GM13976 (cell line): ENCODE data around the gene ASTN2.
A peak's percentile ranks its signal among the peaks of the same experiment; 100 is the strongest.

Source experiments
- DNase-seq: peaks from one replicate; pipeline ENCODE4 v3.0.0; 2012; ENCODE audit warnings: low spot score
- in situ Hi-C: fragments of 300-500 bp; cut with MboI; formaldehyde crosslinking; loops from one replicate; pipeline ENCODE4 v1.12.0; 2022; ENCODE audit warnings: low sequenced_read_pairs, mixed read lengths, inconsistent platforms; ENCODE audit not compliant: unreplicated experiment
- TF ChIP-seq, protein P1 (sequence below): IDR thresholded peaks from 2 replicates; pipeline ENCODE4 v1.5.1; 2012; ENCODE audit warnings: borderline replicate concordance, mild to moderate bottlenecking; ENCODE audit not compliant: insufficient read depth; ENCODE audit errors: extremely low read depth, missing control alignments, control extremely low read depth

The ASTN2 gene

DNA sequence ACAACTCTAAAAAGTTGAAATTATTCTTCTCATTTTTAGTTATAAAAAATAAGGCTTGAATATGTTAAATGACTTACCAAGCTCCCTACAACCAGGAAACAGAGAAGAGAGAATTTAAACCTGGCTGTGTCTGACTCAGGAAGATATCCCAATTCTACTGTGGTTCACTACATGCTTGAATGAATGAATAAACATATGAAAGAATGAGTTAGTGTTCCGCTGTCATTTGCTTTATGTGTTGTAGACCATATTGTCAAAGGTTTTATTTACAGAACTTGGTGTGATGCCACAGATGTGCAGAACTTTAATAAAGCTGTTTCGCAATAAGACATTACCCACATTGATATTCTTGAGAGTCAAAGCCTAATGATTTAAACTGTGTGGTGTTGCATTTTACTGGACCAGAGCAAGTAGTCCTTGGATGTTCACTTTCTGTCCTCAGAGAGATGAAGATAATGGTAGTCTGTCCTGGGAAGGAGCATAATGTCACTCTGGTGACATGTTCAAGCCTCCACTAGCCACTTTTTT is 414.6 kb downstream of the ASTN2 start:
- TF ChIP-seq, protein P1, sequence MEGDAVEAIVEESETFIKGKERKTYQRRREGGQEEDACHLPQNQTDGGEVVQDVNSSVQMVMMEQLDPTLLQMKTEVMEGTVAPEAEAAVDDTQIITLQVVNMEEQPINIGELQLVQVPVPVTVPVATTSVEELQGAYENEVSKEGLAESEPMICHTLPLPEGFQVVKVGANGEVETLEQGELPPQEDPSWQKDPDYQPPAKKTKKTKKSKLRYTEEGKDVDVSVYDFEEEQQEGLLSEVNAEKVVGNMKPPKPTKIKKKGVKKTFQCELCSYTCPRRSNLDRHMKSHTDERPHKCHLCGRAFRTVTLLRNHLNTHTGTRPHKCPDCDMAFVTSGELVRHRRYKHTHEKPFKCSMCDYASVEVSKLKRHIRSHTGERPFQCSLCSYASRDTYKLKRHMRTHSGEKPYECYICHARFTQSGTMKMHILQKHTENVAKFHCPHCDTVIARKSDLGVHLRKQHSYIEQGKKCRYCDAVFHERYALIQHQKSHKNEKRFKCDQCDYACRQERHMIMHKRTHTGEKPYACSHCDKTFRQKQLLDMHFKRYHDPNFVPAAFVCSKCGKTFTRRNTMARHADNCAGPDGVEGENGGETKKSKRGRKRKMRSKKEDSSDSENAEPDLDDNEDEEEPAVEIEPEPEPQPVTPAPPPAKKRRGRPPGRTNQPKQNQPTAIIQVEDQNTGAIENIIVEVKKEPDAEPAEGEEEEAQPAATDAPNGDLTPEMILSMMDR = no peak
- no peak for DNase-seq
- in situ Hi-C loops = no loop called here

DNA sequence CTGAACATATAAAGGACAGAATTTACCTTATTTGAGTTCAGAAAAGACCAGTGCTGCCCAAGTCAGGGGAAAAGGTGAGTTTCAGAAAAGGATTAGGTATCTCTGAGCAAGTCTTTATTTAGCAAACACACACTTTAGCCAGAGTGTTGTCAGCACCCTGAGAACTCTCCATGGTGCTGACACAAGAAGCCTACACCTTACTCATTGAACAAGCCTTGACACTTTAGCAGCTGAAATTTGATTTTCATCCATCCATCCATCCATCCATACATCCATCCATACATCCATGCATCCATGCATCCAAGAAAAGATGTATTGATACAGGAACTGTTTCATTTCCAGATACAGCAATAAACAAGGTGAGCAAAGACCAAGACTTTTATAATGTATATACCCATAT is 416.6 kb downstream of the ASTN2 start:
- TF ChIP-seq, protein P1 = no peak
- DNase-seq = peak; percentile 36
- in situ Hi-C loops = no loop called here

DNA sequence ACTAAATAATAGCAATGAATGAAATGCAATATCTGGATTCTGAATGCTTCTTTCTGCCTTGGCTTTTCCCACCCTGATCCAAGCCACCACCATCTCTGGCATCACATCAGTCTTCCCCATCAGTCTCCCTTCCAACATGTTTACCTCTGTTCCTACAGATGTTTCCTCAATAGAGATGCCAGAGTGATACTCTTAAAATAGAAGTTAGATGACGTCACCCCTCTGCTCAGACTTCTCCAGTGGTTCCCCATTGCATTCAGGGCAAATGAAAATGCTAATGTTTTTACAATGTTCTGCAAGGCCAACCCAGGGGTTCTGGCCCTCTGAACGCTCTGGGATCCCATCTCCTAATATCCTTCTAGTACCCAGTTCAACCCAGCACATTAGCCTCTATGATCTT is 422.0 kb downstream of the ASTN2 start:
- in situ Hi-C loops = no loop called here
- TF ChIP-seq, protein P1 = no peak
- DNase-seq = no peak

DNA sequence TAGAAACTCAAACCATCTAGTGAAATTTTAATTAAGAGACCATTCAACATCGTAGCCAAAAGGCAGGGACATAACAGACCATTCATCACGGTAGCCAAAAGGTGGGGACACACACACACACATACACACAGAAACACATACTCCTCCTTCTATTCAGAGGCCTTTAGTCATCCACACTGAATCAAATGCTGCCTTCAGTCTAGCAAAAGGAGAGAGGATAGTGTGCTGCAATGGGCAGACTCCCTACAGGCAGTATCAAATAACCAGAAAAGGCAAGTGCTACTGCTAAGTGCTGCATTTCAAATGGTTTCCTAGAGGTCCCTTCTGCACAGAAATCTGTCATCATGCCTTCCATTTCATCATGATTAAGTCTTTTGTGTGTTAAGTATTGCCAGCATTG is 423.8 kb downstream of the ASTN2 start:
- in situ Hi-C loops = no loop called here

DNA sequence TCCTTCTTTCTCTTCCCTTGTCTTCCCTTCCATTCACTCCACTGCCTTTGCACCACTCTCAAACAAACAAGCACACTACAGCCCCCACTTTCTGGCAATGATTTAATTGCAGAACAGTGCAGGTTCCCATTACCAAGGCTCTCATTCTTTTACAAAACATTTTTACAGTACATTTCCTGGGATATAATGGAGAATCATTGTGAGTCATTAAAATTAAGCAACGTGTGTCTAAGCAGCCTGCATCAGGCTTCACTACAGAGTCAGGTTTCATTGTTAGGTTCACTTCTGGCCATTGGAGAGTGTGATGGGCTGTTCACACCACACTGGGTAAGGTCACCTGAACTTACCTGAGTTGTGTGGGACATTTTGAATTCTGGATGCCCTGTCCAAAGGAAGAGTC is 424.3 kb downstream of the ASTN2 start:
- TF ChIP-seq, protein P1 = no peak
- in situ Hi-C loops = no loop called here
- no peak for DNase-seq

More for the DNA sequence above, 423.8 kb downstream of the ASTN2 start:
- no peak for DNase-seq
- TF ChIP-seq, protein P1 = no peak

DNA sequence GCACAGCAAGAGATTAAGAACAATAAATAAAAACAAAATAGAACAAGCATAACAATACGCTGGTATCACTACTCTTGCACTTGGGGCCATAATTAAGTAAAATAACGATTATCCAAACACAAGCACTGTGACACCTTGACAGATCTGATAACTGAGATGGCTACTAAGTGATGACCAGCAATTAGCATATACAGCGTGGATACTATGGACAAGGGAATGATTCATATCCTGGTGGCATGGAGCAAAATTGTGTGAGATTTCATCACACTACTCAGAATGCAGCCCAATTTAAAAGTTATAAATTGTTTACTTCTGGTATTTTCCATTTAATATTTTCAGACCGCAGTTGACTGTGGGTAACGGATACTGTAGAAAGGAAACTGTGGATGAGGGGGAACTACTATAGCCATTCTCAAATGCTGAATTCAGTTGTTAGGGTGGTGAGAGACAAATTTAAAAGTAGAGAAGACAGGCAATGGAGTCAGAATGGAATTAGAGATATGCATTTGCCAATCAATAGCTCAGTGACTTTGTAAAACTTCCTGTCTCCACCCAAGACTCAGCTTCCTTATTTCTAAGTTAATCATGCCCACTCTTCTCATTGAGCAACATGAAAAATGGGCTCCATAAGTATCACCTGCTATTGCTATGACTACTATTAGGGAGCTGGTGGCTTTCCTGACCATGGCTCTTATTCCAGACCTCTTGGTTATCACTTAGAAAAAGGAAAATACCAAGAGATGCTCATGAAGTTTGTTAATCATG is 427.0 kb downstream of the ASTN2 start:
- no peak for DNase-seq
- TF ChIP-seq, protein P1 = no peak
- in situ Hi-C loops = no loop called here
